Stimulated activated CD8-positive, alpha-beta memory T cell treated with anti-CD3 and anti-CD28 coated beads, Interleukin-4, amount 100 ng/mL, for 48 hours (primary cell): ENCODE measurements around the gene NAPG.
"Not testable (repeated sequence)": the region's sequence is repeated elsewhere in the genome, so short reads cannot be mapped to it uniquely, and the experiment has no call there.

Experiments
- DNase-seq: peaks from one replicate; pipeline ENCODE4 v3.0.0-alpha.2; 2020

Gene NAPG

DNA sequence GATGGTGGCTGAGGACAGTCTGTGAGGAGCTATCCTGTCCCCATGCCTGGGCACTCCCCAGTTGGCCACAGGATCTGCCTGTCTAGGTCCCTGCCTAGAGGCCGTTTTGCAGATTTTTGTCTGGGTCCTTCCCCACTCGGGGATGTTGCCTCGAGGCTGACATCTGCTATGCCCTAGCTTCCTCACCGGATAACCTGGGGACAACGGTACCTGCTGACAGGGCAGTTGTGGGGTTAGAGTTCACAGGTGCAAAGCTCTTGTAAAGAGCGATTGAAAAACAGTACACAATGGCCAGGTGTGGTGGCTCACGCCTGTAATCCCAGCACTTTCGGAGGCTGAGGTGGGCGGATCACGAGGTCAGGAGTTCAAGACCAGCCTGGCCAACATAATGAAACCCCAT is 30.4 kb downstream of the NAPG start:
- not testable (repeated sequence) for DNase-seq

DNA sequence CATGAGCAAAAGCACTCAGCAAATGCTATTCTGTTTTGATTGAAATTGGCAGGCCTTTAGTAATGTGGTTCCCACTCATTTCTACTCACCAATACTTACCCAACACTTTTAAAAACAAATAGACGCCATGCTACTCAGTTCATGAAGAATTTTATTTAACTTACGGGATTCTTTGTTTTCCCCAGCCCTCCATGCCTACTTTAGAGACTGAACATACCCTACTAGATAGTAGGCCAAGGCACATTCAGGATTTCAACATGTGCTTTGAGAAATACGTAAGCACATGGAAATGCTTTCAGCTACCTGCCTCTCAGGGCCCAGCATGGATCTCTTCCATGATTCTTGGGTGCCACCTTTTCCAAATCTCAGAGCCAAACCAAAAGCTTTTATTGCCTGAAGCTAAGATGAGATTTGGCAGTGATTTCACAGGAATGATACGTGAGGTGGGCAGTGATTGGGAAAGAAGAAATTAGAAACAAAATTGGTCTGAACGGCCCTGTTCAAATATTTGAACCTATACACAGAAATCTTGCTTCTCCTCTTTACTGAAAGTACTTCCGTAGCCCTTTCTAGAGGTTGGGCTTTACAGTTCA is 31.4 kb downstream of the NAPG start:
- DNase-seq, result no peak

DNA sequence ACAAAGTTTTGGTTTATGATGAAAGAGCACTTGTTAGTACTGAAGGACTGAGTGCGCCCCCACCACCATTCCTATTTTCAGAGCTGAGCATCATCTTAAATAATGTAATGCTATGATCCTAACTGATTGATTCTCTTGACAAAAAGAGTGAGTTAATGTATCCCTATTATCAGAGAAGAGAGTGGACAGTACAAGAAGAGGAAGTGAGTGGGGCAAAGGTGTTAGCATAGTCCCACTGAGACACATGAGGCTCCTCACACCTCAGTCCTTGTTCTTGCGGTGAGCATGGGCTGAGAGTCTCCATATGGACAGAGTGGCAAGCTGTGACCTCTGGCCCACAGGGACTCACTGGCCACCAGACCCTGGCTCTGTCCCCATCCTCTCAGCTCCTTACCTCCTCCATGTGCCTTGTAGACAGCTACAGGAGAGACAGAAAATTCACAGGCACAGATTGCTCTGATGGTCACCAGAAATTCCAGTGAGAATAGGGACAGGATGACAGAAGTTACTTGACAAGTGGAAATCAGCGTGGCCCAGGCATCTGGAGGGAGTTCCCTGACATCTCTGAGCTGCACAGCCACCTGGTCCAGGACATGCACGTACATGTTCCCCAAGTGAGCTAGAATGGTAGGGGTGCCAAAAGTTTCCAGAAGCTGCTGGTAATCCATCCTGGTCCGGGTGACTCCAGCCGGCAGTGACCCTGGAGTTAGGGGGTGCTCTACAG is 32.6 kb downstream of the NAPG start:
- no peak for DNase-seq

DNA sequence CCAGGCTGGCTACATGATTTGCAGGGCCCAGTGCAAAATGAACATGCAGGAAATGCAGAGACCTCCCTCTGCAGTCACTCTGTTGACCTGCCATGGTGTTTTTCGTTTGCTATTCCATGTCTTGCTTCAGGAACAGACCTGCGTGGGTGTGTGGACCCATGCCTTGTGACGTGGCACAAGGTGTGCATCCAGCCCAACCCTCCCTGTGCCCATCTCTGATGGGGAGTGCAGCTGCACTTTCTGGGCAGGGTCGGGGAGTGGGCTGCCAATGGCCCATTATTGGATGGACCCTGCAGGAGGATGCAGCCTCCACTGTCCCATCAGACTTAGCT is 33.1 kb downstream of the NAPG start:
- DNase-seq, result no peak

DNA sequence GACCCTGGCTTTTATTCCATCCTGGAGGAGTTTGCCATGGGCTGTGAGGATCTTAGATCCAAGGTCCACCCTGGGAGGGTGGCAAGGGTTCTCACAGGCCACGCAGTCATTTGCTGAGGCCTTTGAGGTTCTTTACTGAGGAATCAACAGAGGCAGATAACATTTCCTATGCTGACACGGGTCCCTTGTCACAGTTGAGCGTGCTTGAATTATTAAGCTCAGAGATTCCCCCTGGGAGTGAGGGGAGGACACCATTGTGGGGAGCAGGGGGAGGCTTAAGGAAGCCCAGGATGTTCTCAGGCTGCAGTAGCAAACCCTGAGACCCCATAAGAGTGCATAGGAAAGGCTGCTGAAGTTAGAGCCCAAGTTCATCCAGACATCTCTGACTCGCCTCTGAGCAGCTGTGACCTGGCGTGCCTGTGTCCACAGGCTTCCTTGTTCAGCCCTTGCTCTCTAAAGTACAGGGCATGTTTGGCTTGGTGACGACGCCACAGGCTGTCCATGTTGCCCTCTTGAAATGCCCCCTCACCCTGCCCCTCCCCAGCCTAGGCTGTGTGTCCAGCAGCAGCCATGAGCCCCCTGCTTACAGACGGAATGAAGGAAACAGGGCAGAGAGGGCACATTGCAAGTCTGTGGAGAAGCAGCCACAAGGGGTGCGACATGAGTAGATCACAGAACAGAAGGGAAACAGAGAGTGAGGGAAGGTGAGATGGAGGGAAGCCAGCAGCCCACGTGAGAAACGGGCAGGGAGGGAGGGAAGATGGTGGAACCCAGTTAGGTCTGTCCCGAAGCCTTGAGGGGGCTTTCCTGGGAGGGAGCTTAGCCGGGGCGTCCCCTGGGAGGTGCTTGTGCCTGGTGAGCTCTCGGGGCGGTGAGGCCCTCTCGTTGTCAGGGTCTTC is 34.0 kb downstream of the NAPG start:
- no peak for DNase-seq

DNA sequence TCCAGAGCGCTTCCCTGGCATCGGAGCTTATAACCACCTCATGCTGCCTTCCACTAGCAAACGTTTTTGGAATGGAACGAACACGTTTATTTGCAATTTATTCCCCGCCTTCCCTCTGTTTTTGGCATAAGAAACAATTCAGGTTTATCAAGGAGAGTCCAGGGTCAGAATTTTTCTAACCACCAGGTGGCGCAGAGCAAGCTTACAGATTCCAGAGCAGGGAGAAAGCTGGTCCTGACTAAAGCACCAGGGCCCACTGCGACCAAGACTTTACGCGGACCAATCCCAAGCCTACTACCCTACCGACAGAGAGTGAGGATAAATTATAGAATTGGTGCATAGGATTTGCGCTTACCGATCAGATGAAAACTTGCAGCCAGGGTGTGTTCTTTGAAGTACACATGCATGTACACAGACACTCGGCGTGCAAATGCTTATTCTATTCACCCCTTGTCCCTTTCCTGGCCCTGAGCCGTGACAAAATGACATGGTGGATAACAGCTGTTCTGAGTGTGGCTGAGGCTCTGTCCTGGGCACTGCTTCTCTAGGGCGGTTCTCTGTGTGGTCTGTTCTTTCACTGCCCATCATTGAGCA is 34.7 kb downstream of the NAPG start:
- DNase-seq, result peak; percentile 83

DNA sequence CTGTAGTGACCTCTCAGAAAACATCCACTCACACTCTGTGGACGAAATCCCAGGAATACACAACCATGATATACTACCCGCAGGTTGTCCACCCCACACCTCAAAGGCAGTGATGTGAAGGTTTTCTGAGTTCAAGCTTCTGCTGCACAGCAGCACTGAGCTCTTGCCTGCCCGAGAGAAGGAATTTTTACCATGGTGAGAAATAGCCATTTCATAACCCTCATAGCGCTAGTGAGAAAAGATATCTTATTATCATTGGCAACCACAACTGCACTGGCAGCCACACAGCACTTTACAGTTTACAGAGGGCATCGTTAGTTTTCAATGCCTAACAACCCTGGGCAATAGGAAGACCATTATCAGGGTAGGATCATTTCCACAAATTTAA is 36.9 kb downstream of the NAPG start:
- DNase-seq, result no peak

DNA sequence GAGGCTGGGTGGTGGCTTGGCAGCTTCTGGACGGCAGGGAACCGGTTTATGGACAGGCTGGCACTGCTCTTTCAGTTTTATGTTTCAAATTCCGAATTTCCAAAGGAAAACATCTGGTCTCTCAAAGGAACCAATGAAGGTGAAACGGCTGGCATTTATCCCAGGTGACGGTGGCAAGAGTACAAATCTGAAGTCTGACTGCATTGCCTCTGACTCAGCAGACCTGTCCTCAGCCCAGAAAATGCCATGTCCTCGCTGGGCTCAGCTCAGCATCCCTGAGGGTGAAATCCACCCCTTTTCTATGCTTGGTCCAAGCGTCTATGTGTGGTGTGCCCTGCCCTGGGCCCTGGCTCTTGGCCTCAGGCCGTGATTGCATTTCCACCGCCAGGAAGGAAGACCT is 38.1 kb downstream of the NAPG start:
- no peak for DNase-seq

DNA sequence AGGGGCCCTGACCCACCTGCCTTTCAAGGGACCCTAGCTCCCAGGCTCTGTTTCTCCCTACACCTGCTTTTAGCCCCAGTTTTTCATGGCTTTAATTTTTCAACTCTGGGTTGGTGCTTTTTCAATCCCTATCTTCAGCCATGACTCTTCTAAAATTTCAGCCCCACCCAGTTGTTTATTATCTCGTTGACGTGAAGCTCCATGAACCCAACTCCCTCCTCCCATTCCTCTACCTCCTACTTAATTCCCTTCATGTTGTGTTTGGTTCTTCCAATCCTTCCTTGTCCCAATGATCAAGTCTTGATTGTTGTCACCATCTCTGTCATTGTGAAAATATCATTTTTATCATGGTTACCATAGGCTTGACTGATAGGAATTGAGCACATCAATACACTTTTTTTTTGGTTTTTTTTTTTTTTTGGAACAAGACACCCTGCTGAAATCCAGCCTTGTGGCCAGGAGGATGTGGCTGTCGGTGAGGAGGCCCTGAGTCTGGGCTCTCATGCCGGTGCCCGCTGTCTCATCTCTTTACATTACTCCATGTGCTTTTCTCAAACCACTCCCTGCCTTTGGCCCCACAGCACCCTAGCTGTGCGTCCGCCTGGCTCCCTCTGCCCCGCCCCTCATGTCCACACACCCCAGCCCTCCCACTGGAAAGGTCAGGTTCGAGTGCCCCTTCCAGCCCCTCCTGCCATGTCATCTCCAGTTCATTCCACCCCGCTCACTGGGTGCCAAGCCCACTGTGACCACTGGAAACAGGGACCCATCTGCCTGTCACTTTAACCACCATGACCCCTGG is 39.3 kb downstream of the NAPG start:
- DNase-seq, result no peak

DNA sequence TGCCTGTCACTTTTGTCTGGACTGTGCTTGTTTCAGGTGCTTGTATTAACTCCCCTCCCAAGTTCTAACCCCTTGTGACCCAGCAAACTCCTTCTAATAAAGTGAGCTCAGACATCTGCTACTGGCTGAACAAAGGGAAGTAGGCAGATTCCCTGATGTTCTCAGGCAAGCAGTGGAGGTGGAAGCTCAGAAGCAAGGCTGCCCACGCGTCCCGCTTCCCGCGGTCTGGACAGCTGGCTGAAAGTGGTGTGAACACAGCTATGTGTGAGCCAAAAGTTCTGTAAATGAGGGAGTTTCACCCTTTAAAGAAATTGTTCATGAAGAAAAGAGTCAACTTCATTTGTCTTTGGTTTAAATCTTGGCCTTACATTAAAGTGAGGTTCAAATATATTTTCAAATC is 40.0 kb downstream of the NAPG start:
- no peak for DNase-seq

DNA sequence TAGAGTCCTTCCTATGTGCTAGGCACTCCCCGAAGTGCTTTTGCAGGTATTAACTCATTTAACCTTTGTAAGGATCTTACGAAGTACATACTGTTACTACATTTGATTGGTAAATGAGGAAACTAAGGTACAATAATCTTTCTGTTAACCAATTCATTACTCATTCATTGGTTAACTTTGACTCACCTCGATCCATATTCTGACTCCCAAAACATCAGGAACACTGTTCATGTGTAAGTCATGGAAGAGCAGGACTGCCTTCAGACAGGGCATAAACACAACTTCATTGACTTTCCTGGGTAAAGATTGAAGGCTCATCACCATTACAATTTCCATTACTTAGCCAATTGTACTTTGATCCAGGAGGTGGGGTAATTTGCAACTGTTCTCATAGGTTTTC is 40.6 kb downstream of the NAPG start:
- no peak for DNase-seq

DNA sequence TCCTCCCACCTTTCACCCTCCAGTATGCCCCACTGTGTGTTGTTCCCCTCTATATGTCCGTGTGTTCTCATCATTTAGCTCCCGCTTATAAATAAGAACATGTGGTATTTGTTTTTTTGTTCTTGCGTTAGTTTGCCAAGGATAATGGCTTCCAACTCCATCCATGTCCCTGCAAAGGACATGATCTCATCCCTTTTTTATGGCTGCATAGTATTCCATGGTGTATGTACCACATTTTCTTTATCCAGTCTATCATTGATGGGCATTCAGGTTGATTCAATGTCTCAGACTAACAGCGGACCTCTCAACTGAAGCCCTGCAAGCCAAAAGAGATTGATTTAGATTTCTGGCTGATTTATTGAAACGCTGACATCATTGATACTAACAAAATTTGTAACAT is 44.1 kb downstream of the NAPG start:
- not testable (repeated sequence) for DNase-seq

DNA sequence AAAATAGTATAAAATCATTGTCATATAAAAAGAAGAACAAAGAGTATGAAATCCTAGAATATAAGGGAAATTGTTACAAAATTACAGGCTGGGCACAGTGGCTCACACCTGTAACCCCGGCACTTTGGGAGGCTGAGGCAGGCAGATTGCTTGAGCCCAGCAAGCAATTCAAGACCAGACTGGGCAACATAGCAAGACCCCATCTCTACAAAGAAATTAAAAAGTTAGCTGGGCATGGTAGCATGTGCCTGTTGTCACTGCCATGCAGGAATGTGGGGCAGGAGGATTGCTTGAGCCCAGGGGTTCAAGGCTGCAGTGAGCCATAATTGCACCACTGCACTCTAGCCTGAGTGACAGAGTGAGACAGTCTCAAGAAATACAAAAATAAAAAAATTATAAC is 44.8 kb downstream of the NAPG start:
- DNase-seq, result no peak

DNA sequence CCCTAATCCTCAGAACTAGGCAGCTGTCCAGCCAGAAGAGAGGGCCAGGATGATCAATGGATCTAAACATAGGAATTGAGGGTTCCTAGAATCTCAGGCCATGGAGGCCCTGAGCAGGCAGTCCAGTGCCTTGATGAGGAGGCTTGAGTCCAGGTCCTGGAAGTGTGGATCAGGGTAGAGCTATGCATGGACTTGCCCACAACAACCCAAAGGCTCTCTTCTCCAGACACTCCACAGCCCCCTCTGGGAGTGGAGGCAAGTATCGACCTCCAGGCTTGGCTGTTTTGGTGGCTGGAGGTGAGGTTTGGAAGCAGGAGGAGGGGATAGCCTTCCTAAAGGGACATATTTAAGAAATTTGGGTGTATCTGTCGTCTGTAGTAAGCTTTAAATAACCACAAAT is 45.7 kb downstream of the NAPG start:
- no peak for DNase-seq

DNA sequence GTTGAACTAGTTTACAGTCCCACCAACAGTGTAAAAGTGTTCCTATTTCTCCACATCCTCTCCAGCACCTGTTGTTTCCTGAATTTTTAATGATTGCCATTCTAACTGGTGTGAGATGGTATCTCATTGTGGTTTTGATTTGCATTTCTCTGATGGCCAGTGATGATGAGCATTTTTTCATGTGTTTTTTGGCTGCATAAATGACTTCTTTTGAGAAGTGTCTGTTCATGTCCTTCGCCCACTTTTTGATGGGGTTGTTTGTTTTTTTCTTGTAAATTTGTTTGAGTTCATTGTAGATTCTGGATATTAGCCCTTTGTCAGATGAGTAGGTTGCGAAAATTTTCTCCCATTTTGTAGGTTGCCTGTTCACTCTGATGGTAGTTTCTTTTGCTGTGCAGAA is 47.4 kb downstream of the NAPG start:
- not testable (repeated sequence) for DNase-seq

DNA sequence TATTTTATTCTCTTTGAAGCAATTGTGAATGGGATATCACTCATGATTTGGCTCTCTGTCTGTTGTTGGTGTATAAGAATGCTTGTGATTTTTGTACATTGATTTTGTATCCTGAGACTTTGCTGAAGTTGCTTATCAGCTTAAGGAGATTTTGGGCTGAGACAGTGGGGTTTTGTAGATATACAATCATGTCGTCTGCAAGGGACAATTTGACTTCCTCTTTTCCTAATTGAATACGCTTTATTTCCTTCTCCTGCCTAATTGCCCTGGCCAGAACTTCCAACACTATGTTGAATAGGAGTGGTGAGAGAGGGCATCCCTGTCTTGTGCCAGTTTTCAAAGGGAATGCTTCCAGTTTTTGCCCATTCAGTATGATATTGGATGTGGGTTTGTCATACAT is 48.6 kb downstream of the NAPG start:
- DNase-seq, result not testable (repeated sequence)

DNA sequence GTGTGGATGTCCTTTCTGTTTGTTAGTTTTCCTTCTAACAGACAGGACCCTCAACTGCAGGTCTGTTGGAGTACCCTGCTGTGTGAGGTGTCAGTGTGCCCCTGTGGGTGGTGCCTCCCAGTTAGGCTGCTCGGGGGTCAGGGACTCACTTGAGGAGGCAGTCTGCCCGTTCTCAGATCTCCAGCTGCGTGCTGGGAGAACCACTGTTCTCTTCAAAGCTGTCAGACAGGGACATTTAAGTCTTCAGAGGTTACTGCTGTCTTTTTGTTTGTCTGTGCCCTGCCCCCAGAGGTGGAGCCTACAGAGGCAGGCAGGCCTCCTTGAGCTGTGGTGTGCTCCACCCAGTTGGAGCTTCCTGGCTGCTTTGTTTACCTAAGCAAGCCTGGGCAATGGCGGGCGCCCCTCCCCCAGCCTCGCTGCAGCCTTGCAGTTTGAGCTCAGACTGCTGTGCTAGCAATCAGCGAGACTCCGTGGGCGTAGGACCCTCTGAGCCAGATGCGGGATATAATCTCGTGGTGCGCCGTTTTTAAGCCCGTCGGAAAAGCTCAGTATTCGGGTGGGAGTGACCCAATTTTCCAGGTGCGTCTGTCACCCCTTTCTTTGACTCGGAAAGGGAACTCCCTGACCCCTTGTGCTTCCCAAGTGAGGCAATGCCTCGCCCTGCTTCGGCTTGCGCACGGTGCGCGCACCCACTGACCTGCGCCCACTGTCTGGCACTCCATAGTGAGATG is 52.2 kb downstream of the NAPG start:
- DNase-seq, result not testable (repeated sequence)

DNA sequence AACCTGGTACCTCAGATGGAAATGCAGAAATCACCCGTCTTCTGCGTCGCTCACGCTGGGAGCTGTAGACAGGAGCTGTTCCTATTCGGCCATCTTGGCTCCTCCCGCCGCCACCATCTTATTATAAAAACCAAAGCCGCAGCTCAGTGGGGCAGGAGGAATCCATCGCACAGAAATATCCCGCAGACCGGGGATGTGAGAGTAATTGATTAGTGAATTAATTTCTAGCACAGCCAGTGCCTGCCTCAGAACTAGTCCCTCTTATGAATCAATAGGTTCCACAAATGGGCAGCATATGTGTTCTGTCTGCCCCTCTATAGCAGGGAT is 52.7 kb downstream of the NAPG start:
- not testable (repeated sequence) for DNase-seq

DNA sequence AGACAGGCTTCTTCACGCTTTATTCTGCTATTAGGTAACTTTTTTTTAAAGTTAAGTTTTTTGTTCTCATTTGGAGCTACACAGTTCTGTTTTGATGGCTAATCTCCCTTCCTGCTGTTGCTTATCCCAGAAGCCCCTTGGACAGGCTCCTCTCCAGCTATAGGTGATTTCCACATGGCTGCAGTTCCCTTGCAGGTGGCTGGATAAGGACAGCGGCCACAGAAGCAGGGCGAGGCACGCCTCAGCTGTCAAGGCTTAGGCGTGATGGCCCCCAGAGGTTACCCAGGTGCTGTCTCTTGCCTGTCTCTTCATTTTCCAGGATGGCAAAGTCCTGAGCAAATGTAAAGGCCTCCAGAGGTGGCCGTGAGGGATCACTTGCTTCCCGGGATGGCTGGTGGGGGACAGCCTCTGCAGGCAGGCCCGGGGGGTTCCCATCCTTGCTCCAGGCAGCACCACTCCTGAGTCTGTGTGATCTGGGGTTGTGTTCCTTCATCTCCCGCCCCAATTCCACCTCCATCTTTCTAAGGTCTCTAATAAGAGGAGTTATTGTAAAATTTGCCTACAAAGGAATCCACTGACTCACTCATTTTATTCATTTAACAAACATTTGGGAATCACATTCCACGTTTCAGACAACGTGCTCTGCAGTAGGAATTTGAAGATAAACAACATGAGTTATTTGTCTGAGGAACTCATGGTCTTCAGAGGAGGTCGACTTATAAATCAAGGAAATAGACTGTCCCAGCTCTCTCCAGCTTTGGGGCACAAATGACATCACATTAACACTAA is 53.4 kb downstream of the NAPG start:
- DNase-seq, result no peak

DNA sequence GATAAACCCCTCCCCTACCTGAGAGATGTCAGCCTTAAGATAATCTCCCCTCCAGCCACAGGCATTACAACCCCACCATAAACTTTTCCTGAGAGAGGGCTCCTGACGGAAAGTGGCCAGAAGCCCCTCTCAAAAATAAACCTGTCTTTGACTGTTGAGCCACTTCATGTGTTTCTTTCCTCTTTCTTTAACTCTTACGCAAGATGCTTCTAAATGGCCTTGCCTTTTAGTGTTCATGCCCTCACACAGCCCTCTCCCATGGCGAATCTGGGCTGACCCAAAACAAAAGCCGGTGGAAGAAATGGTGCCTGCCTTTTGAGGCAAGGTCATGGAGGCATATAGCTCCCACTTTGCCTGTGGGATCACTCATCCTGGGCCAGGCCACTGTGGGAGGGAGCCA is 54.4 kb downstream of the NAPG start:
- DNase-seq, result no peak

DNA sequence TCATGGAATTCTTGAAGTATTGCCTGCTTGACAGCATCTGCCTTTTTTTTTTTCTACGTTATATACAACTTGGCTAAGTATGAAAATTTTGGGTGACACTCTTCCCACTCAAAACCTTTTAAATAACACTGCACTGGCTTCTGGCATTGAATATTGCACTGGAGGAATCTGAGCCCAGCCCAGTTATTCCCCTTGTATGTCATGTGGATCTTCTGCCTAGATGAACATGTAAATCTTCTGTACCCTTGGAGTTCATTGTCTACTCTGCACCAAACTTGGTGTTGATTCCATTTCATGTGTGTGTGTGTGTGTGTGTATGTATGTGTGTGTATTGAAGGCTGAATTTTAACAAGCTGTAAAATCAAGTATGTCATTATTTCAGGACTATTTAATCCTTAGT is 59.4 kb downstream of the NAPG start:
- DNase-seq, result no peak

DNA sequence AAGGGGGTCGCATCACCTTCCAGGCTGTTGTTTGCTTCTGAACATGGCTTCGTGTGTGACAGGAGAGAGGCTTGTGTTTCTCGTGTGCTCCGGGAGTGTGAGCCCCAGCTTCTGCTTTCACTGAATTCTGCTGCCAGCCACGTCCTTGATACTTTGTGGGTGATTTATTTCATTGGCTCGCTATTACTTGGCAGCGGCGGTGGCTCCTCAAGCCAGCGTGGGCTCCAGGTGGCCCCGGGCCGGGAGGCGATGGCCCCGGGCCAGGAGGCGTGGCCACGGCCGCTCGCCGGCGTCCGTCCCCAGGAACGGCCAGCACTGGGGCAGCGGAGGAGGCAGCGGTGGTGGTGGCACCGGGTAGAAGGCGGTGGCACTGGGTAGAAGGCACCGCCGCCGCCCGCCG is 63.1 kb downstream of the NAPG start:
- DNase-seq, result no peak
